ENCODE measurements around the gene CAP2.

CAP2 gene

DNA sequence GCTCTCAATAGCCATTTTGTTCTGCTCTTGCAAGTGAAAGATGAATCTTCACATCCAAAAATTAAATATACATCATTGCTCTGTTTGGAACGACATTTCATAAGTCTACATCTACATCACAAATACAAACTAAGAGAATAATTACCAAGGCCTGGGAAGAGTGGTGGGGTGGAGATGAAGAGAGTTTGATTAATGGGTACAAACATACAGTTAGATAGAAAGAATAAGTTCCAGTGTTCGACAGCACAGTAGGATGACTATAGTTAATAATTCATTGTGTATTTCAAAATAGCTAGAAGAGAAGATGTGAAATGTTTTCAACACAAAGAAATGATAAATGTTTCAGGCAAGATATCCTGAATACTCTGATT is 38.0 kb upstream of the CAP2 start:
- H3K27me3 ChIP-seq (ENCODE audit: insufficient read depth, low read length, poor library complexity): no peaks in the 10 kb centered on the region
- no peaks in the 10 kb centered on the region for H3K4me1 ChIP-seq (ENCODE audit: insufficient read depth, low read length)
- no peak overlapping the region for H3K4me3 ChIP-seq (ENCODE audit: low read depth in 1 of 2, low read length in 2 of 2)
- no peak overlapping the region for H3K4me2 ChIP-seq (ENCODE audit: insufficient read depth, low read length)
- no peaks in the 10 kb centered on the region for H3K79me2 ChIP-seq (ENCODE audit: insufficient read depth, low read length)
- H3K27ac ChIP-seq (ENCODE audit: low read length): no peak overlapping the region
- H2AFZ ChIP-seq (ENCODE audit: low read depth, low read length): no peak overlapping the region
- no peak overlapping the region for H3K9ac ChIP-seq (ENCODE audit: low read depth, low read length)
- no peaks in the 10 kb centered on the region for H3K36me3 ChIP-seq (ENCODE audit: insufficient read depth, low read length)
- ATAC-seq (ENCODE audit: insufficient read depth, low read depth) (no peak), DNase-seq (no peak)
- TF ChIP-seq EZH2 (IDR thresholded peaks at IDR 0.05; ENCODE audit: borderline replicate concordance, low read depth, low read length, severe bottlenecking): no peak
- TF ChIP-seq CTCF (IDR thresholded peaks at IDR 0.05; ENCODE audit: borderline replicate concordance, extremely low read depth, low read length, poor library complexity, severe bottlenecking): no peak
- H4K20me1 ChIP-seq (ENCODE audit: insufficient read depth, low read length): no peaks in the 10 kb centered on the region
- H3K9me3 ChIP-seq (ENCODE audit: insufficient read depth, low read length, severe bottlenecking): no peaks in the 10 kb centered on the region

- Histone ChIP-seq H3K27me3 (ENCODE audit: insufficient read depth, low read length, poor library complexity) (no peaks in the 10 kb centered on the region), H3K9ac (ENCODE audit: low read depth, low read length) (no peak overlapping the region), H3K4me1 (ENCODE audit: insufficient read depth, low read length) (no peaks in the 10 kb centered on the region), H2AFZ (ENCODE audit: low read depth, low read length) (no peak overlapping the region), H3K4me3 (ENCODE audit: low read depth in 1 of 2, low read length in 2 of 2) (no peak overlapping the region), H3K27ac (ENCODE audit: low read length) (no peak overlapping the region), H3K4me2 (ENCODE audit: insufficient read depth, low read length) (no peak overlapping the region), H3K36me3 (ENCODE audit: insufficient read depth, low read length) (no peaks in the 10 kb centered on the region), H3K79me2 (ENCODE audit: insufficient read depth, low read length) (no peaks in the 10 kb centered on the region), H4K20me1 (ENCODE audit: insufficient read depth, low read length) (no peaks in the 10 kb centered on the region), H3K9me3 (ENCODE audit: insufficient read depth, low read length, severe bottlenecking) (no peaks in the 10 kb centered on the region)
- ATAC-seq (ENCODE audit: insufficient read depth, low read depth) (no peak), DNase-seq (no peak)
- TF ChIP-seq CTCF (IDR thresholded peaks at IDR 0.05; ENCODE audit: borderline replicate concordance, extremely low read depth, low read length, poor library complexity, severe bottlenecking): no peak
- TF ChIP-seq EZH2 (IDR thresholded peaks at IDR 0.05; ENCODE audit: borderline replicate concordance, low read depth, low read length, severe bottlenecking): no peak
These were observed 34.9 kb upstream of the CAP2 start for GRCh38 chr6:17358515-17358914.

GRCh38 chr6:17360564-17360963 is 32.8 kb upstream of the CAP2 start:
- no peaks in the 10 kb centered on the region for H3K4me1 ChIP-seq (ENCODE audit: insufficient read depth, low read length)
- no peaks in the 10 kb centered on the region for H3K79me2 ChIP-seq (ENCODE audit: insufficient read depth, low read length)
- no peaks in the 10 kb centered on the region for H3K27me3 ChIP-seq (ENCODE audit: insufficient read depth, low read length, poor library complexity)
- H4K20me1 ChIP-seq (ENCODE audit: insufficient read depth, low read length): no peaks in the 10 kb centered on the region
- H3K36me3 ChIP-seq (ENCODE audit: insufficient read depth, low read length): no peaks in the 10 kb centered on the region
- H3K9me3 ChIP-seq (ENCODE audit: insufficient read depth, low read length, severe bottlenecking): no peaks in the 10 kb centered on the region
- no peak overlapping the region for H3K9ac ChIP-seq (ENCODE audit: low read depth, low read length)
- H2AFZ ChIP-seq (ENCODE audit: low read depth, low read length): no peak overlapping the region
- no peak overlapping the region for H3K4me3 ChIP-seq (ENCODE audit: low read depth in 1 of 2, low read length in 2 of 2)
- no peak for DNase-seq
- no peak for ATAC-seq (ENCODE audit: insufficient read depth, low read depth)
- H3K4me2 ChIP-seq (ENCODE audit: insufficient read depth, low read length): no peak overlapping the region
- no peak for TF ChIP-seq EZH2 (IDR thresholded peaks at IDR 0.05; ENCODE audit: borderline replicate concordance, low read depth, low read length, severe bottlenecking)
- H3K27ac ChIP-seq (ENCODE audit: low read length): no peak overlapping the region

GRCh38 chr6:17361013-17361412 is 32.4 kb upstream of the CAP2 start:
- H3K27me3 ChIP-seq (ENCODE audit: insufficient read depth, low read length, poor library complexity): no peaks in the 10 kb centered on the region
- no peaks in the 10 kb centered on the region for H3K36me3 ChIP-seq (ENCODE audit: insufficient read depth, low read length)
- no peak overlapping the region for H3K9ac ChIP-seq (ENCODE audit: low read depth, low read length)
- no peaks in the 10 kb centered on the region for H3K79me2 ChIP-seq (ENCODE audit: insufficient read depth, low read length)
- no peak for DNase-seq
- H4K20me1 ChIP-seq (ENCODE audit: insufficient read depth, low read length): no peaks in the 10 kb centered on the region
- no peak overlapping the region for H3K4me3 ChIP-seq (ENCODE audit: low read depth in 1 of 2, low read length in 2 of 2)
- no peak overlapping the region for H2AFZ ChIP-seq (ENCODE audit: low read depth, low read length)
- ATAC-seq (ENCODE audit: insufficient read depth, low read depth): no peak
- H3K27ac ChIP-seq (ENCODE audit: low read length): no peak overlapping the region
- no peaks in the 10 kb centered on the region for H3K9me3 ChIP-seq (ENCODE audit: insufficient read depth, low read length, severe bottlenecking)
- no peaks in the 10 kb centered on the region for H3K4me1 ChIP-seq (ENCODE audit: insufficient read depth, low read length)
- no peak for TF ChIP-seq CTCF (IDR thresholded peaks at IDR 0.05; ENCODE audit: borderline replicate concordance, extremely low read depth, low read length, poor library complexity, severe bottlenecking)
- no peak overlapping the region for H3K4me2 ChIP-seq (ENCODE audit: insufficient read depth, low read length)
